DOHH2 (cell line): Measurements from ENCODE around the gene SRGAP1.

Experiments
- CTCF ChIP-seq: fragments of 200-600 bp; sonication (generic); IDR thresholded peaks from one replicate; pipeline ENCODE4 v1.5.1; 2014; ENCODE audit warnings: antibody characterized with exemption, mild to moderate bottlenecking, low read depth, low read length; ENCODE audit not compliant: poor library complexity, severe bottlenecking
- EZH2phosphoT487 ChIP-seq: fragments of 200-600 bp; sonication (generic); IDR thresholded peaks from 2 replicates; pipeline ENCODE4 v1.6.1; 2017; ENCODE audit warnings: borderline replicate concordance, mild to moderate bottlenecking, antibody characterized with exemption, low read length, moderate library complexity, mixed read lengths

DNA sequence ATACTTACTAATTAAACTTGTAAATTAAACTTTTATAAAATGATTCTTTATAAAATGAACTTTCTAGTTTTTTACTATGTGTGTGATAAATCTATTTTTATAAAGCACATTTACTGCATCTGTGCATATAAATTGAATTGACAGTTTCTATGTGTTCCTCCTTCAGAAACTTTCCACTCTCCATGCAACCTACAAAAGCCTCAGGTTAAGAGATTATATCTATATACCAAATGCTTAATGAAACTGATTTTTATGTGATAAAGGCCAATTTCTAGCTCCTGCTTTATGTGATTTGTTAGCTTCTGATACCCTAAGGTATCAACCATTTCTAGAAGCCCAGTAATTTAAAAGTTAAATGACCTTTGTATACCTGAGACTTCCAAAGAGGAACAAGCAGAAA, 174.0 kb downstream of the SRGAP1 start:
- TF ChIP-seq CTCF (no peak), EZH2phosphoT487 (no peak)
